Esophagus muscularis mucosa (tissue), 4 donors: Measurements from ENCODE around the gene ARHGEF38. TPM values are rescaled to one million over a fixed set of nuclear protein-coding genes. Genes with fewer than 3 reads are reported as not detected.

Experiments
- DNase-seq: peaks from one replicate; pipeline ENCODE4 v3.0.0-alpha.2; 2017; ENCODE audit errors: extremely low spot score
- H3K27ac ChIP-seq, 4 donors: fragments of 200-600 bp; sonication (generic); replicated peaks in 1 of 4; 1 replicate in 3 of 4; 2 replicates in 1 of 4; pipeline ENCODE4 v1.5.1; 2016 to 2019; ENCODE audit warnings: mild to moderate bottlenecking in 1 of 4
- H3K27me3 ChIP-seq, 4 donors: fragments of 200-600 bp; sonication (generic); one replicate each; pipeline versions ENCODE4 v1.5.1 to v1.6.0; 2016 to 2019
- H3K36me3 ChIP-seq, 4 donors: fragments of 200-600 bp; sonication (generic); one replicate each; pipeline ENCODE4 v1.5.1; 2016 to 2019
- H3K4me1 ChIP-seq, 4 donors: fragments of 200-600 bp; sonication (generic); one replicate each; pipeline ENCODE4 v1.5.1; 2016 to 2019
- H3K4me3 ChIP-seq, 4 donors: fragments of 200-600 bp; sonication (generic); 1 replicate in 2 of 4; 2 replicates in 2 of 4; pipeline ENCODE4 v1.5.1; 2016 to 2019; ENCODE audit warnings: mild to moderate bottlenecking in 4 of 4, moderate library complexity in 1 of 4
- H3K9me3 ChIP-seq, 4 donors: fragments of 200-600 bp; sonication (generic); 1 replicate in 3 of 4; 2 replicates in 1 of 4; pipeline ENCODE4 v1.5.1; 2016 to 2019
- CTCF ChIP-seq, 3 experiments: fragments of 200-600 bp in 2 of 3; fragments of 450-650 bp in 1 of 3; sonication (generic) in 2 of 3; IDR thresholded peaks; one replicate each; pipeline ENCODE4 v1.5.1; 2017 to 2019; ENCODE audit warnings: antibody characterized with exemption in 3 of 3, mild to moderate bottlenecking in 2 of 3, moderate library complexity in 1 of 3
- EP300 ChIP-seq: sonication (generic); formaldehyde crosslinking; IDR thresholded peaks from one replicate; pipeline ENCODE4 v1.6.1; 2017; ENCODE audit warnings: antibody characterized with exemption
- POLR2A ChIP-seq: fragments of 450-650 bp; IDR thresholded peaks from one replicate; pipeline ENCODE4 v1.6.1; 2017; ENCODE audit warnings: antibody characterized with exemption, moderate library complexity, mild to moderate bottlenecking, low read depth
- POLR2AphosphoS5 ChIP-seq, 2 donors: sonication (generic); formaldehyde crosslinking; IDR thresholded peaks; one replicate each; pipeline ENCODE4 v1.6.1; 2017; ENCODE audit warnings: antibody characterized with exemption in 2 of 2
- WGBS: methylation state at CpG from one replicate; pipeline ENCODE4 v1.1.5; 2018; 5-methylcytosine and 5-hydroxymethylcytosine counted together
- intact Hi-C: fragments of 100-400 bp; cut with DNase I; formaldehyde crosslinking; loops from one replicate; pipeline ENCODE4 v1.15.1; 2023
- total RNA-seq, 4 donors: library from RNA; depleted of rRNA; stranded (reverse); fragments of >200 nt; gene quantifications; one replicate each; pipeline versions ENCODE4 v1.1.0 to v1.2.1, GENCODE V29; 2016

The ARHGEF38 gene
- total RNA-seq, 4 donors from 2014 or later, result 0.29 TPM; not detected in 3

- Histone ChIP-seq H3K4me3 (no peak overlapping the region), H3K4me1 (no peaks in the 10 kb centered on the region), H3K36me3 (no peaks in the 10 kb centered on the region), H3K9me3 (no peaks in the 10 kb centered on the region), H3K27ac (no peak overlapping the region), H3K27me3 (peaks cover 0 to 3% (median 0%) of the 10 kb centered on the region in 4 donors)
- intact Hi-C loops, result no loop called here
- TF ChIP-seq POLR2A (no peak), CTCF (IDR thresholded peaks at IDR 0.05) (no peak), EP300 (no peak), POLR2AphosphoS5 (IDR thresholded peaks at IDR 0.05) (no peak)
- DNase-seq, result no peak
- 38% methylated on average over 7 of the region's 7 CpGs for WGBS
Observed at GRCh38 chr4:105594099-105595010, 41.9 kb downstream of the ARHGEF38 start.

- 81% methylated on average over 6 of the region's 6 CpGs for WGBS
- intact Hi-C loops, result no loop called here
- Histone ChIP-seq H3K4me1 (no peaks in the 10 kb centered on the region), H3K27me3 (peaks cover 0 to 3% (median 0%) of the 10 kb centered on the region in 4 donors), H3K36me3 (no peaks in the 10 kb centered on the region), H3K9me3 (no peaks in the 10 kb centered on the region), H3K4me3 (no peak overlapping the region), H3K27ac (no peak overlapping the region)
- no peak for TF ChIP-seq CTCF (IDR thresholded peaks at IDR 0.05)
- TF ChIP-seq EP300, result no peak
- no peak for TF ChIP-seq POLR2A
- no peak for TF ChIP-seq POLR2AphosphoS5 (IDR thresholded peaks at IDR 0.05)
- no peak for DNase-seq
Observed at GRCh38 chr4:105596684-105597083, 44.3 kb downstream of the ARHGEF38 start.

GRCh38 chr4:105598052-105598451, 45.6 kb downstream of the ARHGEF38 start:
- WGBS, result 82% methylated on average over 4 of the region's 4 CpGs
- intact Hi-C loops, result no loop called here

GRCh38 chr4:105598787-105599186, 46.4 kb downstream of the ARHGEF38 start:
- Histone ChIP-seq H3K27ac (no peak overlapping the region), H3K4me3 (no peak overlapping the region), H3K4me1 (no peaks in the 10 kb centered on the region), H3K9me3 (no peaks in the 10 kb centered on the region), H3K27me3 (peaks cover 0 to 3% (median 0%) of the 10 kb centered on the region in 4 donors), H3K36me3 (no peaks in the 10 kb centered on the region)
- intact Hi-C loops, result no loop called here
- TF ChIP-seq EP300 (no peak), POLR2AphosphoS5 (IDR thresholded peaks at IDR 0.05) (no peak), CTCF (IDR thresholded peaks at IDR 0.05) (no peak), POLR2A (no peak)
- WGBS, result 46% methylated on average over 1 of the region's 1 CpG
- DNase-seq, result no peak

More at GRCh38 chr4:105598052-105598451, 45.6 kb downstream of the ARHGEF38 start:
- TF ChIP-seq POLR2AphosphoS5 (IDR thresholded peaks at IDR 0.05) (no peak), CTCF (IDR thresholded peaks at IDR 0.05) (no peak), EP300 (no peak), POLR2A (no peak)
- no peaks in the 10 kb centered on the region for H3K9me3 ChIP-seq
- DNase-seq, result no peak
- peaks cover 0 to 3% (median 0%) of the 10 kb centered on the region in 4 donors for H3K27me3 ChIP-seq
- H3K4me1 ChIP-seq, result no peaks in the 10 kb centered on the region
- no peak overlapping the region for H3K4me3 ChIP-seq
- no peak overlapping the region for H3K27ac ChIP-seq
- H3K36me3 ChIP-seq, result no peaks in the 10 kb centered on the region
